ENCODE results near the gene R3HDM2.

The R3HDM2 gene

GRCh38 chr12:57430931-57431566 lies at the start of gene R3HDM2:
TSS of gene R3HDM2 (minus strand) at chr12:57431043. CDS start at chr12:57310428, 120,615 bp downstream.
- DNase-seq, result peak; percentile 95

- no peak for DNase-seq
Observed at GRCh38 chr12:57479376-57480115, 48.7 kb upstream of the R3HDM2 start, which contains the start of gene ARHGAP9. TSS of gene ARHGAP9 (minus strand) at chr12:57479866. CDS start at chr12:57479406, 460 bp downstream.

DNA sequence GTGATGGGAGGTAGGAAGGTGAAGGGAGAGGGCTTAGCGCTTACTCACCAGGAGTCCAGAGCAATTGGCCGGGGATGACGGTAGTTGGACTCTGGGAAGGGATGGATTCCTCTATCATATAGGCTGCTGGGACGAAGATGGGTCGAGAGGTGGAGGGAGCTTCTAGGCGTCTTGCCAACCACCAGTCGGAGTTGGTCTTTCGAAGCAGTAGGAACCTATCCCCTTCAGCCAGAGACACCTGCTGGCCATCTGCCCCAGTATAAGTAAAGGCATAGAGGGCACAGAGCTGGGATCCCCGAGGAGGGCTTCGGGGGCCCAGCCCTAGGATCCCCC lies 48.2 kb upstream of the R3HDM2 start:
- DNase-seq, result no peak

DNA sequence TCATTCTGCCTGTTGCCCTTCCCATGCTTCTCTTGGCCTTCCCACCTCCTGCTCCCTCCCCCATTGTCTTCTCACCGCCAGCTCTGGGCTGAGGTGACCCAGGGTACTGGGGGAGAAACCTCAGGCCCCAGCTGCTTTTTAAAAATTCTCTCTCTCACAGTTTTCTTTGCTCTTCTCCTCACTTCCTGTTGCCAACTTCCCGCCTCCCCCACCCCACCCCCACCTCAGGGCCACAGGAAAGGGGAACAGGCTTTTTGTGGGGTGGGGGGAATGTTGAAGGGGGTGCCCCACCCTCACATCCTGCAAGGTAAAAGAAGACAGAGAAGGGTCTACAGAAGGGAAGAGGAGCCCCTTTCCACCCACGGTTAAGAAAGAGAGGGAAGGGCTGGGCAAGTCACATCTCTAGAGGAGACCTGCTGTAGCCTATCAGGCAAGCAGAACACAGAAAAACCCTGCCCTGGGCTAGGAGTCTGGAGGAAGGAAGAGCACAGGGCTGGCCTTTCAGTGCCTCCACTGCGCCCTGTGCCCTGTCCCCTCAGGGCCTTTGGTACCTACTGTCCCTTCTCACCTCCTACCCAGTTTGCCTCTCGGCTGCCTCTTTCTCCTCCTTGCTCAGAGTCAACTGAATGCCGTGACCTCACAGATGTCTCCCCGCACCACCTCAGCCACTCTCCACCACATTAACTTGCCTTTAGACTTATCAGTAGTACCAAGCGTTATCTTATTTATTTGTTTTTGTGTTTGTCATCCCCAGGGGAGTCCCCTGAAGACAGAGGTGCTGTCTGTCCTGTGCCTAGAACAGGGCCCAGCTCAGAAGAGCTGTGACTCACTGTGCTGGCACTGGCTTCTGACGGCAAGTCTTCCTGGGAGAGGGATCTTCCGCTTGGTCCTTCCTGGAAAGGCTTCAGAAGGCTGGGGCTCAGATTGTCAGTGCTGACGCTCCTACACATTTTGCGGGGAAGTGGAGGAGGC lies 47.2 kb upstream of the R3HDM2 start:
- peak; percentile 48 for DNase-seq

DNA sequence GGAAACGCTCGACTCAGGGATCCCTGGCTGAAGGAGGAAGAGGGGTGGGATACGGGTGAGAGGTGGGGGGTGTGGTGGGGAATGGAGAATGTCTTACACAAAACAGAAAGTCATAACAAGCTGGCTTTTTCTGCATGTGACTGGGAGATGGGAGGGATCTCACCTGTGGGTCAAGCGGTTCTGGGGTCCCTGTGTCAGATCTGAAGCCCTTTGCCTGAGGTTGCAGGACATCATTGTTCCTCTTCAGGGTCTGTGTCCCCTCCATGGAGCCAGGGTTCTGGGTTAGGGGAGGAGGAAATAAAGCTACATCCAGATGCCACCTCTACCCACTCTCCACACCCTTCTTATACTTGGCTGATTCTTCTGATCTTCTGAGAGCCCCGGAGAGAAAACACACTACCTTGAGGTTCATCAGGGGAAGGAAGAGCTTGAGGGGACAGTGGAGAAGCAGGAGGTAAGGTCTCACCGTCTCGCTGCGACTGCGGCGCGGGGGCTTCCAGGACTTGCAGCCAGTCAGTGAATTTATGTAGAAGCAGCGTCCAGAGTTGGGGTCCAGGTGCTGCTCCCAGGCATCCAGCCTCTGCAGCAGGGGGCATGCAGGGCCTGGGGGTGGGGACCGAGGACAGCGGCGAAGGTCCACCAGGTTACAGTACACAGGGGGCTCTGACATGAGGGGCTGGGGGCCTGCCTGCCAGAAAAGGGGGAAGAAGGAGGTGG lies 46.3 kb upstream of the R3HDM2 start:
- no peak for DNase-seq

- DNase-seq, result peak; percentile 69
Observed at GRCh38 chr12:57476162-57476992, 45.5 kb upstream of the R3HDM2 start.

DNA sequence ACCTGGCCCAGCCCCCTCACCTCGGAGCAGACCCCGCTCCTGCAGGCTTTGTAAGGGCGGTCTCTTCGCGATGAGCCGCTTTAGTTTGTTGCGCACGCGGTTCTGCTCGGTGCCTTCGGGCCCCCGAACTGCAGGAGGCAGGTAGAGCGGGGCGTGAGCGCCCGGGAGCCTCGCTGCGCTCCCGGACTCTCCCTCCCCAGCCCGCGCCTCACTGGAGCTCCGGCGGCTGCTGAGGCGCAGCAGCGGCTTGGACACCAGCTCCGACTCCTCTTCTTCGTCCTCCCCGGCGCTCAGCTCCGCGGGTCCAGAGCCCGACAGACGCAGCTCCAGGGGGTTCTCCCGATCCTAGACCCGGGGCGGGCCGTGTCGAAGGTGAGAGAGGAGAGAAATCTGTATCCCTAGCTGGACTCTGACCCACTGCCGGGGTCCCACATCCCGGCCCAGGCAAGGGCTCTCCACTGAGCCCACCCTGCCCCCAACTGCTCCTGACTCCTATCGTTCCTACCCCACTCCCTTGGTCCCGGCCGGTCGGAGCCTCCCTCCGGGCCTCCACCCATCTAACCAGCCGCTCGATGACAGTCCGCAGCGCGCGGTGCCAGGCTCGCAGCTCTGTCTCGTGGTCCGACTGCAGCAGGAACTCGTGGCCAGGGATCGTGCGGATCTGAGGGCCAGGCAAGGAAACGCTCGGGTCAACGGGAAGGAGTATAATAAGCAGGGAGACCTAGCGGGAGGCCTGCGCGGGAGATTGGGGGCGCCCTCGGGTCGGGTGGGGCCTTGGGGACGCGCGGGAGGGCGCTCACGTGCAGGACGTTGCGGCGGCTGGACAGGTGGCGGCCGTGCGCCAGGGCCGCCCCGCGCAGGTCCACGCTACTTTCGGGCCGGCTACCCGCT lies 44.7 kb upstream of the R3HDM2 start:
- no peak for DNase-seq

DNA sequence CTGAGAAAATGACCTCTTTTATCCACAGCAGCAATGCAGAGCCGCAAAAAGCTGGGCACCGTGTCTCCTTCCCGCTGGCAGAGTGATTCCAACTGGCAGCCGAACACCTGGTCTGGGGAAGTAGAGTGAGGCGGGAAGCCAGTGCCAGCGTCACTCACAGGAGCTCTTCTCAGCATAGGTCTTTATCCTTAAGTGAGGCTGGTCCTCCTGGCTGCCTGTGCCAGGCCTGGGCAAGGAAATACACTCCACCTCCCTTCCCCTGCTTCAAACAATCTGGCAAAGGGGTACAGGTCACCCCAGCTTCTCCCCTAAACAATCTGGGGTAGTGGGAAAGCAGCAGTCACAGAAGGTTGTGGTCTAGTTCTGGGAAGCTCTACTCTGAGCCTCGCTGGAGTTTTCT lies 44.0 kb upstream of the R3HDM2 start:
- DNase-seq, result no peak

DNA sequence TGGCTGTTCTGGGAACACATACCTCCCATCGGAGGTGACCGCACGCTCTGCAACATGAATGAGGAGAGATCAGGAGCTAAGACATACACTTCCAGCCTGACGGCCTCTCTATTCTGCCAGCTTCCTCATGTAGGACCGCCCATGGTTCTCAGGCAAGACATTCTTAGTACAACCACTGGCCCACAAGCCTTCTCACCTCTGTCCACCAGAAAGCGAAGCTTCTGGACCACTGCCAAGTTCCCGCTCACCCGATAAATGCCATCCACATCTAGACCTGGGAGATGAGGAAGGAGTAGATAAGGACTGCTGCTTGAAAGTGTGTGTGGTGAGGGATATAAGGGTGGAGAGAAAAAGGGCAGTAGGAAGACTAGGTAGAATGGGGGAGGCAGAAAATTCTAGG lies 43.6 kb upstream of the R3HDM2 start:
- DNase-seq, result no peak

GRCh38 chr12:57473886-57474285 lies 43.0 kb upstream of the R3HDM2 start:
- DNase-seq, result no peak

GRCh38 chr12:57473392-57473791 lies 42.5 kb upstream of the R3HDM2 start:
- no peak for DNase-seq

DNA sequence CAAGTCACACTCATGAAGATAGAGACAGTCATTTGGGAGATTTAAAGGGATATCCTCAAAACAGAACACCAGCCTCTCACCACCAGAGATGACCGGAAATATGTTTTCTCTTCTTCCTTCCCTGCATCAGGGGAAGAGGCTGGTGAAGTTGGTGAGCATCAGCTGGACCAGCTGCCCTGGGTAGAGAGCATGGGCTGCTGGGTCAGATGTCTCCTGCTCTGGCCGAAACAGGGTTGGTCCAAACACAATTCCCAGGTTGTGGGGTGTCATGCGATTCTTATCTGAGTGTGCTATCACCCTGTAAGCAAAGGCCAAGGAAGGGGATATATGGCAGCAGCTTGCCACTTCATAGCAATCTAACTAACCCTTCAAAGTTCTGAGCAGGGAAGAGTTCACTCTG lies 41.5 kb upstream of the R3HDM2 start:
- no peak for DNase-seq

DNA sequence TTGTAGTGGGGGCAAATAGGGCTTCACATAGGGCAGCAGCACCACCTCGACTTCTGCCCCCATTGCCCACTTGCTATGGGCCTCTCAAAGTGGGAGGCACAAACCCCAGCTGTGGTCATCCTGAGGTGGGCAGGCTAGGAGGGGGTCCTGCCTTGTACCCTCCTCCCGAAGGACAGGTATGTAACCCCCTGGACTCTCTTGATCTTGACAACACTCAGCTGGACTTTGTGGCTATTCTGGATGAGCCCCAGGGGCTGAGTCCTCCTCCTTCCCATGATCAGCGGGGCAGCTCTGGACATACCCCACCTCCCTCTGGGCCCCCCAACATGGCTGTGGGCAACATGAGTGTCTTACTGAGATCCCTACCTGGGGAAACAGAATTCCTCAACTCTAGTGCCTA lies 40.8 kb upstream of the R3HDM2 start:
- DNase-seq, result no peak

DNA sequence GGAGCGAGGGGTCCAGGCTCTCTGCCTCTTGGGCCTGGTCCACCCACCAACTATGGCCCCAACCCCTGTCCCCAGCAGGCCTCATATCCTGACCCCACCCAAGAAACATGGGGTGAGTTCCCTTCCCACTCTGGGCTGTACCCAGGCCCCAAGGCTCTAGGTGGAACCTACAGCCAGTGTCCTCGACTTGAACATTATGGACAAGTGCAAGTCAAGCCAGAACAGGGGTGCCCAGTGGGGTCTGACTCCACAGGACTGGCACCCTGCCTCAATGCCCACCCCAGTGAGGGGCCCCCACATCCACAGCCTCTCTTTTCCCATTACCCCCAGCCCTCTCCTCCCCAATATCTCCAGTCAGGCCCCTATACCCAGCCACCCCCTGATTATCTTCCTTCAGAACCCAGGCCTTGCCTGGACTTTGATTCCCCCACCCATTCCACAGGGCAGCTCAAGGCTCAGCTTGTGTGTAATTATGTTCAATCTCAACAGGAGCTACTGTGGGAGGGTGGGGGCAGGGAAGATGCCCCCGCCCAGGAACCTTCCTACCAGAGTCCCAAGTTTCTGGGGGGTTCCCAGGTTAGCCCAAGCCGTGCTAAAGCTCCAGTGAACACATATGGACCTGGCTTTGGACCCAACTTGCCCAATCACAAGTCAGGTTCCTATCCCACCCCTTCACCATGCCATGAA lies 40.3 kb upstream of the R3HDM2 start:
- no peak for DNase-seq

GRCh38 chr12:57470286-57470969 lies 39.6 kb upstream of the R3HDM2 start:
- DNase-seq, result no peak

- DNase-seq, result no peak
Observed at GRCh38 chr12:57469296-57470164, 38.7 kb upstream of the R3HDM2 start.

DNA sequence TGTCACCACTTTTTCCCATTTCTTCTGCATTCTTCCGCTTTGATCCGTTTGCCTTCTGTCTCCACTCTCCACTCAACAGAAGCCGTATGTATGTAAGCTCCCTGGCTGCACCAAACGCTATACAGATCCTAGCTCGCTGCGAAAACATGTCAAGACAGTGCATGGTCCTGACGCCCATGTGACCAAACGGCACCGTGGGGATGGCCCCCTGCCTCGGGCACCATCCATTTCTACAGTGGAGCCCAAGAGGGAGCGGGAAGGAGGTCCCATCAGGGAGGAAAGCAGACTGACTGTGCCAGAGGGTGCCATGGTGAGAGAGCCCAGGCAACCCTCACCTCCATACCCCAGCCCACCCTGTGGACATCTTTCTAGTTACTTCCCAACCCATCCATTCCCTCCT lies 37.1 kb upstream of the R3HDM2 start:
- no peak for DNase-seq

GRCh38 chr12:57467212-57467874 lies 36.5 kb upstream of the R3HDM2 start:
- no peak for DNase-seq
